Measurements from ENCODE around the gene HSPA1L. TPM values are rescaled to one million over a fixed set of nuclear protein-coding genes. Genes with fewer than 3 reads are reported as not detected.

The HSPA1L gene
- total RNA-seq, 3 donors from 2014 or later (not counting 1 experiment from before 2014, with no cell fraction given): 2.0 to 4.5 (median 3.6) TPM

DNA sequence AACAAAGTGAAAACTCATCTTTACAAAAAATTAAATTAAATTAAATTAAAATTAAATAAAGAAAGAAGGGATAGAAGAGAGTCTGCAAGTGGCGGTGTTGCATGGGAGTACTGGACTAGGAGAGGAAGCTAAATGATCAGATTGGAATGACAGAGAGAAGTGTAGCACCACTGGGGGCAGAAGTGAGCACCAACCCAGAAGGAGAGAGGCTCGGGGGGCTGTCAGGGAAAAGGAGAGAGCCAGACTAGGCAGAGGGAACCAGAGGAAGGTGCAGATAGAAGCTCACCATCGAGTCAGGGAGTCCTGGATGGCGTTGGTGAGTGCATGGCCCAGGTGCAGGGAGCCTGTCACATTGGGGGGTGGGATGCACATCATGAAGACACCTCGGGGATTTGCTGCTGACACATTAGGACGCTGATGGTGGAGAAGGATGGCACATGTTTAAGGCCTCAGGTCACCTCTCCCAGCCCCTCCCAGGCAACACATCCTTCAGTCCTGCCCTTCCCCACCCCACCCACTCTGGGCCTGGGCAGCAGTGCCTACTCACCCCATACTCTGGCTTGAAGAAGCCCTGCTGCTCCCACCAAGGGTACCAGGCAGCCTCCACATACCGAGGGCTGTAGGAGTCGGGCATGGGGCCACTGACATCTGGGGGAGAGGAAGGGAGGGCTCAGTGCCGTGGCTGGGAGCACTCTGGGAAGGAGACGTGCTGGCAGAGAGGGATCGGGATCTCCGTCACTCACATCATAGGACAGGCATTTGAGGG lies 23.6 kb downstream of the HSPA1L start:
- Mint-ChIP-seq H3K4me1 (peaks cover 24% of the 10 kb centered on the region in 2 donors), H3K27ac (peak overlapping the region in 1 of 2 donors; percentile 7), H3K36me3 (peaks cover 7% of the 10 kb centered on the region), H3K9me3 (no peaks in the 10 kb centered on the region), H3K4me3 (no peak overlapping the region), H3K27me3 (ENCODE audit: low read depth in 2 of 2) (no peaks in the 10 kb centered on the region)
- H3K27ac ChIP-seq (ENCODE audit: low read length): no peak overlapping the region
- no peak overlapping the region for H3K4me3 ChIP-seq (ENCODE audit: low read length)
- H3K9me3 ChIP-seq (ENCODE audit: control insufficient read depth, insufficient read depth, low read length): no peaks in the 10 kb centered on the region
- H3K36me3 ChIP-seq (ENCODE audit: control insufficient read depth, insufficient read depth, low read length): peaks cover 10% of the 10 kb centered on the region
- ATAC-seq (no peak), DNase-seq (peak in 1 of 2 donors; percentile 60)
- peaks cover 19% of the 10 kb centered on the region for H3K4me1 ChIP-seq (ENCODE audit: control insufficient read depth, insufficient read depth, low read length)
- H3K27me3 ChIP-seq (ENCODE audit: control insufficient read depth, insufficient read depth, low read length): no peaks in the 10 kb centered on the region
- TF ChIP-seq, protein P1, sequence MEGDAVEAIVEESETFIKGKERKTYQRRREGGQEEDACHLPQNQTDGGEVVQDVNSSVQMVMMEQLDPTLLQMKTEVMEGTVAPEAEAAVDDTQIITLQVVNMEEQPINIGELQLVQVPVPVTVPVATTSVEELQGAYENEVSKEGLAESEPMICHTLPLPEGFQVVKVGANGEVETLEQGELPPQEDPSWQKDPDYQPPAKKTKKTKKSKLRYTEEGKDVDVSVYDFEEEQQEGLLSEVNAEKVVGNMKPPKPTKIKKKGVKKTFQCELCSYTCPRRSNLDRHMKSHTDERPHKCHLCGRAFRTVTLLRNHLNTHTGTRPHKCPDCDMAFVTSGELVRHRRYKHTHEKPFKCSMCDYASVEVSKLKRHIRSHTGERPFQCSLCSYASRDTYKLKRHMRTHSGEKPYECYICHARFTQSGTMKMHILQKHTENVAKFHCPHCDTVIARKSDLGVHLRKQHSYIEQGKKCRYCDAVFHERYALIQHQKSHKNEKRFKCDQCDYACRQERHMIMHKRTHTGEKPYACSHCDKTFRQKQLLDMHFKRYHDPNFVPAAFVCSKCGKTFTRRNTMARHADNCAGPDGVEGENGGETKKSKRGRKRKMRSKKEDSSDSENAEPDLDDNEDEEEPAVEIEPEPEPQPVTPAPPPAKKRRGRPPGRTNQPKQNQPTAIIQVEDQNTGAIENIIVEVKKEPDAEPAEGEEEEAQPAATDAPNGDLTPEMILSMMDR (IDR thresholded peaks at IDR 0.05): no peak
- intact Hi-C loops (cut with micrococcal nuclease): no loop called here
- 83% methylated on average over 12 of the region's 12 CpGs for WGBS (ENCODE audit: insufficient coverage)

DNA sequence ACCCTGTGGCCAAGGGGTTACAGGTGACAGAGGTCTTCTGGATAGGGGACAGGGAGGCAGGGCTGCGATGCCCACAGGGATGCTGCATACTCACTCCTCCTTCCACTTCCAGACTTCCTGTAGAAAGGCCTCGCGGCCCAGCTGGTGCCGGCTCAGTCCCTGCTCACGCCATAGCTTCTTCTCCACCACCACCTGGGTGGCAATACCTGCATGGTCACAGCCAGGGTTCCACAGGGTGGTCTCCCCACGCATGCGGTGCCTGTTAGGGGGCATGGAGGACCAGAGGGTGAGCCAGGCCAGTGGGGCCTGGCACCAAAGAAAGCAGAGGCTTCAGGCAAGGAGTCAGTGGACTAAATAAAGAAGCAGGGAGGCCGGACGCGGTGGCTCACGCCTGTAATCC lies 29.6 kb downstream of the HSPA1L start:
- peaks cover 2% of the 10 kb centered on the region for H3K36me3 Mint-ChIP-seq
- DNase-seq: no peak
- TF ChIP-seq, protein P1 (IDR thresholded peaks at IDR 0.05): no peak
- no peak for ATAC-seq
- H3K27ac ChIP-seq (ENCODE audit: low read length): no peak overlapping the region
- H3K9me3 ChIP-seq (ENCODE audit: control insufficient read depth, insufficient read depth, low read length): no peaks in the 10 kb centered on the region
- H3K27me3 Mint-ChIP-seq (ENCODE audit: low read depth in 2 of 2): no peaks in the 10 kb centered on the region
- intact Hi-C loops (cut with micrococcal nuclease): no loop called here
- H3K9me3 Mint-ChIP-seq: no peaks in the 10 kb centered on the region
- H3K36me3 ChIP-seq (ENCODE audit: control insufficient read depth, insufficient read depth, low read length): peaks cover 48% of the 10 kb centered on the region
- WGBS (ENCODE audit: insufficient coverage): 99% methylated on average over 11 of the region's 11 CpGs
- no peaks in the 10 kb centered on the region for H3K4me1 ChIP-seq (ENCODE audit: control insufficient read depth, insufficient read depth, low read length)
- no peak overlapping the region for H3K4me3 Mint-ChIP-seq
- H3K27ac Mint-ChIP-seq: no peak overlapping the region
- no peak overlapping the region for H3K4me3 ChIP-seq (ENCODE audit: low read length)
- peaks cover 0 to 1% of the 10 kb centered on the region in 2 donors for H3K4me1 Mint-ChIP-seq
- no peaks in the 10 kb centered on the region for H3K27me3 ChIP-seq (ENCODE audit: control insufficient read depth, insufficient read depth, low read length)

DNA sequence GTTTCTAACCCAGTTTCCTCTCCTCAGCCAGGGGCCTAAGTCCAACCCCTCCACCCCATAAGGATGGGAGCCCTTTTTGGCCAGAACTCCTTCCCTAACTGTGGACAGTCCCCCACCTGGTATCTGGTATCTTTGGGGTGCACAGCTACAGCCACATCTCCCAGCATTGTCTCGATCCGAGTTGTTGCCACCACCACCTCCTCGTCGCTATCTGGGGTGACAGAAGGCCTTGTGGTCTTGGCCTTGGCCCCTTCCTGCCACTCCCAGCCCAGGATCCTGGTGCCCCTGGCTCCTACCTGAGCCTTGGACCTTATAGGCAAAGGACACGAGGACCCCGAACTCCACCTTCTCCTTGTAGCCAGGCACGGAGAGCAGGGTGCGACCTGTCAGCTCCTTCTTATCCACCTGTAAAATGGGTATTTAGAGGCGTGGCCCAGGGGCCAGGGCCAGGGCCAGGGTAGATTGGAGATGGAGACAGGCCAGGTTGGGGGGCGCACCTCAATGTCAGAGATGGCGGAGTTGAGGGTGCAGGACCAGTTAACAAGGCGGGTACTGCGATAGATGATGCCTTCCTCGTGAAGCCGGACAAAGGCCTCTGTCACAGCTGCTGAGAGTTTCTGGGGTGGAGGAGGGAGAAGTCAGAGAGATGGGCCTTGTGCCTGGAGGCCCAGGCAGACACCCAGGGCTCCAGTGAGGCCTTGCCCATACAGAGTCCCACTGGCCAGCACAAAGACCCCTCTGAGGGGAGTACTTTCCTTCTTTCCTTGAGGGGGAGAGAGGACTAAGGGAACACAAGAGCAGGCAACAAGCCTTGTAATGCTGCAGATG lies 30.8 kb downstream of the HSPA1L start:
- Histone ChIP-seq H3K36me3 (ENCODE audit: control insufficient read depth, insufficient read depth, low read length) (peaks cover 59% of the 10 kb centered on the region), H3K27ac (ENCODE audit: low read length) (no peak overlapping the region), H3K4me1 (ENCODE audit: control insufficient read depth, insufficient read depth, low read length) (no peaks in the 10 kb centered on the region), H3K4me3 (ENCODE audit: low read length) (no peak overlapping the region), H3K27me3 (ENCODE audit: control insufficient read depth, insufficient read depth, low read length) (no peaks in the 10 kb centered on the region), H3K9me3 (ENCODE audit: control insufficient read depth, insufficient read depth, low read length) (no peaks in the 10 kb centered on the region)
- ATAC-seq: no peak
- Mint-ChIP-seq H3K4me3 (no peak overlapping the region), H3K36me3 (no peaks in the 10 kb centered on the region), H3K27me3 (ENCODE audit: low read depth in 2 of 2) (no peaks in the 10 kb centered on the region), H3K27ac (no peak overlapping the region), H3K9me3 (no peaks in the 10 kb centered on the region), H3K4me1 (no peaks in the 10 kb centered on the region)
- no peak for DNase-seq
- TF ChIP-seq, protein P1 (IDR thresholded peaks at IDR 0.05): no peak
- intact Hi-C loops (cut with micrococcal nuclease): no loop called here
- WGBS (ENCODE audit: insufficient coverage): 98% methylated on average over 15 of the region's 15 CpGs

Measured in natural killer cell (primary cell).